ENCODE results near the gene CDKAL1. TPM values are rescaled to one million over a fixed set of nuclear protein-coding genes. Genes with fewer than 3 reads are reported as not detected.

CDKAL1 gene
- total RNA-seq, 4 donors from 2014 or later, result 10.1 to 22.0 (median 12.5) TPM

DNA sequence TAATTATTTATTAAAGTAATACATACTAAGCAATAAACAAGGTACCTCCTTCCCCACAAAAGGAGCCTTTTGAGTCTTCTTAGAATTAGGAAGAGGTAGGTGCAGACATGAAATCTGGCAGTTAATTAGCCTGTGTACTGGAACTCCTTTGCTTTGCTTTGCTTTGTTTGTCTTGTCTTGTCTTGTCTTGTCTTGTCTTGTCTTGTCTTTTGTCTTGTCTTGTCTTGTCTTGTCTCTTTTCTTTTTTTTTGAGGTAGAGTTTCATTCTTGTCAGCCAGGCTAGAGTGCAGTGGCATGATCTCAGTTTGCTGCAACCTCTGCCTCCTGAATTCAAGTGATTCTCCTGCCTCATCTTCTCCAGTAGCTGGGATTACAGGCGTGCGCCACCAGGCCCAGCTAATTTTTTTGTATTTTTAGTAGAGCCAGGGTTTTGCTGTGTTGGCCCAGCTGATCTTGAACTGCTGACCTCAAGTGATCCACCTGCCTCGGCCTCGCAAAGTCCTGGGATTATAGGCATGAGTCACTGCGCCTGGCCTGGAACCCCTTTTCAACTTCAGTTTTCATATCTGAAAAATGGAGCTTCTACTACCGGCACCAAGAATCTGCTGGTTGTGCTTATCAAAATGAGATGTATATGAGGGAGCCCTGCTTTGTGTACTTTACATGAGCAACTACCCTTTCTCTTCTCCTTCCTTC, 301.2 kb downstream of the CDKAL1 start:
- H3K9me3 ChIP-seq, result no peaks in the 10 kb centered on the region
- H3K4me3 ChIP-seq, result no peak overlapping the region
- H3K36me3 ChIP-seq, result no peaks in the 10 kb centered on the region
- WGBS, result 98% methylated on average over 6 of the region's 6 CpGs
- no peak overlapping the region for H3K27ac ChIP-seq
- TF ChIP-seq, protein P1, sequence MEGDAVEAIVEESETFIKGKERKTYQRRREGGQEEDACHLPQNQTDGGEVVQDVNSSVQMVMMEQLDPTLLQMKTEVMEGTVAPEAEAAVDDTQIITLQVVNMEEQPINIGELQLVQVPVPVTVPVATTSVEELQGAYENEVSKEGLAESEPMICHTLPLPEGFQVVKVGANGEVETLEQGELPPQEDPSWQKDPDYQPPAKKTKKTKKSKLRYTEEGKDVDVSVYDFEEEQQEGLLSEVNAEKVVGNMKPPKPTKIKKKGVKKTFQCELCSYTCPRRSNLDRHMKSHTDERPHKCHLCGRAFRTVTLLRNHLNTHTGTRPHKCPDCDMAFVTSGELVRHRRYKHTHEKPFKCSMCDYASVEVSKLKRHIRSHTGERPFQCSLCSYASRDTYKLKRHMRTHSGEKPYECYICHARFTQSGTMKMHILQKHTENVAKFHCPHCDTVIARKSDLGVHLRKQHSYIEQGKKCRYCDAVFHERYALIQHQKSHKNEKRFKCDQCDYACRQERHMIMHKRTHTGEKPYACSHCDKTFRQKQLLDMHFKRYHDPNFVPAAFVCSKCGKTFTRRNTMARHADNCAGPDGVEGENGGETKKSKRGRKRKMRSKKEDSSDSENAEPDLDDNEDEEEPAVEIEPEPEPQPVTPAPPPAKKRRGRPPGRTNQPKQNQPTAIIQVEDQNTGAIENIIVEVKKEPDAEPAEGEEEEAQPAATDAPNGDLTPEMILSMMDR (IDR thresholded peaks at IDR 0.05), result no peak
- H3K4me1 ChIP-seq, result no peaks in the 10 kb centered on the region
- DNase-seq (ENCODE audit: low spot score in 2 of 2), result no peak
- no peaks in the 10 kb centered on the region for H3K27me3 ChIP-seq

DNA sequence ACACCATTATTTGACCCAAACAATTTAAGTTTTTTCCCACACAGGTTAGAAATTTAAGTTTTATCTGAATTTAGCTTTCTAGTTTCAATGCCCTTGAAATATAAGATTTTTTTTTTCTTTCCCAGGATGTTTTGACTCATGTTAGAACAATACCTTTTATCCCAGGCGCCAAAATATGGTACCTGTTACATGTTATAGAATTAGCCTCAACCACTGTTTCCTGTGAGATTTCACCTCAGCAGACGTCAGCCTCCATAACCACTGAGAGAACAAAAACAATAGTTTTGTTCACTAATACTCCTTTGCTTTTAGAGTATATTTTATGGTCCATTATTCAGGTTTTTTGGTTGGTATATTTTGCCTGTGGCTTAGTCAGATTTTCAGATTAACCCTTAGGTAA, 302.9 kb downstream of the CDKAL1 start:
- H3K4me3 ChIP-seq, result no peak overlapping the region
- 84% methylated on average over 2 of the region's 2 CpGs for WGBS
- H3K36me3 ChIP-seq, result no peaks in the 10 kb centered on the region
- no peaks in the 10 kb centered on the region for H3K27me3 ChIP-seq
- H3K27ac ChIP-seq, result no peak overlapping the region
- H3K9me3 ChIP-seq, result no peaks in the 10 kb centered on the region
- H3K4me1 ChIP-seq, result peaks cover 3% of the 10 kb centered on the region
- TF ChIP-seq POLR2A (IDR thresholded peaks at IDR 0.05), result no peak
- TF ChIP-seq EP300 (IDR thresholded peaks at IDR 0.05), result no peak
- TF ChIP-seq POLR2AphosphoS5 (IDR thresholded peaks at IDR 0.05), result no peak
- no peak for DNase-seq (ENCODE audit: low spot score in 2 of 2)

DNA sequence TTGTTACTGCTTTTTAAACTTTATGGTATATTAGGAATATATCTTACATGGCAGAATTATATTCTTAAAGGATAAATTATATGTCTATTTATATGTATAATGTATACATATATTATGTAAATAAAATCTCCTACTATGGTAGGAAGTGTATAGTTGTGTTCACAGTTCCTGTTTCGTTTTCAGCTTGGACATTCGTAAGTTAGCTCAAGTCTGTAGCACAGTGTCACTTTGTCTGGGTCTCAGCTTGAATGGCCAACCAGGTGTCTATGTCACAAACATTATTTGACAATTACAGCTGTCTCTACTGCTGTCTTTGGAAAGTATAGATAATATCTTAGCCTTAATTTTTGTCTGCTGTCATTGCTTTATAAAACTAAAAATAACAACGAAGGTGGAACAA, 303.9 kb downstream of the CDKAL1 start:
- Histone ChIP-seq H3K4me1 (peaks cover 3% of the 10 kb centered on the region), H3K27me3 (no peaks in the 10 kb centered on the region), H3K4me3 (no peak overlapping the region), H3K27ac (no peak overlapping the region), H3K9me3 (no peaks in the 10 kb centered on the region), H3K36me3 (no peaks in the 10 kb centered on the region)
- TF ChIP-seq POLR2A (IDR thresholded peaks at IDR 0.05) (no peak), EP300 (IDR thresholded peaks at IDR 0.05) (no peak), POLR2AphosphoS5 (IDR thresholded peaks at IDR 0.05) (no peak)
- TF ChIP-seq, protein P1 (IDR thresholded peaks at IDR 0.05), result no peak
- WGBS, result 95% methylated on average over 3 of the region's 3 CpGs
- no peak for DNase-seq (ENCODE audit: low spot score in 2 of 2)

DNA sequence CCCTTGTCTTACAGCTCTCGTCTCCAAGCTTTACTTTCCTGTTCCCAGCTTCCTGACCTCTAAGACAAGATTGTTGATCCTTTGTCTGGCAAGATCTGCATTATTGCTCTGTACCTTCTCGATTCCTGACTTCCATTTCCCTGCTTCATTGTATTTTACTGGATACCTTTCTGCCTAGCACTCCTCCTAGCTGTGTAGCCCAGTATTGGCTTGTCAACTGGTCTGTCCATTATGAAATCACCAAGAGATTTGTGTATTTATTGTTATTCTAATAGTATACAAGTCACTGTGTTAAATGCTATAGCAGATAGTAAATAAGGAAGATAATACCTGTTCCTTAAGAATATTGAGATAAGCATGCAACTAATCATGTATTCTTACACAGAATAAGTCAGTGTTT, 305.4 kb downstream of the CDKAL1 start:
- no peak for DNase-seq (ENCODE audit: low spot score in 2 of 2)
- Histone ChIP-seq H3K27me3 (no peaks in the 10 kb centered on the region), H3K36me3 (no peaks in the 10 kb centered on the region), H3K4me3 (no peak overlapping the region), H3K4me1 (peaks cover 3% of the 10 kb centered on the region), H3K9me3 (no peaks in the 10 kb centered on the region), H3K27ac (no peak overlapping the region)
- 95% methylated on average over 2 of the region's 2 CpGs for WGBS
- TF ChIP-seq EP300 (IDR thresholded peaks at IDR 0.05), result no peak
- TF ChIP-seq, protein P1 (IDR thresholded peaks at IDR 0.05), result no peak
- no peak for TF ChIP-seq POLR2AphosphoS5 (IDR thresholded peaks at IDR 0.05)
- no peak for TF ChIP-seq POLR2A (IDR thresholded peaks at IDR 0.05)

DNA sequence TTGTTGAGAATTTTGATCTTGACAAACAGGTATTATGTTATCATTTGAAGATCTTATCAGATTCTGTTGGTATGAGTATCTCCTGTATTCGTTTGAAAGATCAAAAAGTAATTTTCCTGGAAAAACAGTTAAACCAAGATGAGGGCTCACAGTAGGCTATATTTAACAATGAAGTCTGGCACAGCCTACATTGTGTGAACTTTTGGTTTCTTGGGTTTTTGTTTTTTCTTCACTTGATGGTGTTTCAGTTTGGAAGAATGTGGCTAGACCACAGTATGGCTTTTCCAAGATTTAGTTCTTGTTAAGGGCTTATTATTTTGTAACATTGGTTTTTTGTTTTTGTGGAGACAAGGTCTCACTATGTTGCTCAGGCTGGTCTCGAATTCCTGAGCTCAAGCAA, 306.4 kb downstream of the CDKAL1 start:
- no peak for DNase-seq (ENCODE audit: low spot score in 2 of 2)
- H3K36me3 ChIP-seq, result no peaks in the 10 kb centered on the region
- no peaks in the 10 kb centered on the region for H3K27me3 ChIP-seq
- WGBS, result 62% methylated on average over 2 of the region's 2 CpGs
- no peak for TF ChIP-seq EP300 (IDR thresholded peaks at IDR 0.05)
- no peak for TF ChIP-seq POLR2A (IDR thresholded peaks at IDR 0.05)
- TF ChIP-seq, protein P1 (IDR thresholded peaks at IDR 0.05), result no peak
- TF ChIP-seq POLR2AphosphoS5 (IDR thresholded peaks at IDR 0.05), result no peak
- no peaks in the 10 kb centered on the region for H3K9me3 ChIP-seq
- peaks cover 3% of the 10 kb centered on the region for H3K4me1 ChIP-seq
- H3K27ac ChIP-seq, result no peak overlapping the region
- no peak overlapping the region for H3K4me3 ChIP-seq

DNA sequence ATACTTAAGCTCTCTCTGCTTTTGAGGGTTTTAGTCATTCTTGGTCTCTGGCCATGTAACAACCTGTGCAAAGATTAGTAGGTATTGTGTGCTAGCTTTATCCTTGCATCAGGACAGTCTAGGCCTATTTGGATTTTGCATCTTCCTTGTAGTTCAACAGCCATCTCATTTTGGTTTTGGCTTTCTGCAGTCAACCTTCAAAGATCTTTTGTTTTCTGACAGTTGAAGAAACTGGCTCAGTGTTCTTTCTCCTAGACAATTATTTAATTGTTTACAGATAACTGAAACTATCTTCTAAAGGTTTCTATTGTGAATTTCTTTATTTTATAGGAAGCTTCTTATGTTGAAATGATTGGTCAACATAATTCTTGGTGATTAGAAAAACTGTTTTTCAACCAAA, 307.5 kb downstream of the CDKAL1 start:
- no peaks in the 10 kb centered on the region for H3K36me3 ChIP-seq
- TF ChIP-seq POLR2A (IDR thresholded peaks at IDR 0.05), result no peak
- TF ChIP-seq, protein P1 (IDR thresholded peaks at IDR 0.05), result no peak
- TF ChIP-seq EP300 (IDR thresholded peaks at IDR 0.05), result no peak
- no peak for TF ChIP-seq POLR2AphosphoS5 (IDR thresholded peaks at IDR 0.05)

More for the DNA sequence above, 307.5 kb downstream of the CDKAL1 start:
- Histone ChIP-seq H3K27me3 (no peaks in the 10 kb centered on the region), H3K27ac (no peak overlapping the region), H3K4me3 (no peak overlapping the region), H3K9me3 (no peaks in the 10 kb centered on the region), H3K4me1 (peaks cover 3% of the 10 kb centered on the region)
- no peak for DNase-seq (ENCODE audit: low spot score in 2 of 2)
